Measurements from ENCODE around the gene FIGN. TPM values are rescaled to one million over a fixed set of nuclear protein-coding genes. Genes with fewer than 3 reads are reported as not detected.

FIGN gene
- total RNA-seq, 2 experiments from 2014 or later, result not detected

GRCh38 chr2:163558251-163559021 is 177.4 kb downstream of the FIGN start:
- Mint-ChIP-seq H3K27me3 (no peaks in the 10 kb centered on the region), H3K27ac (no peak overlapping the region), H3K36me3 (ENCODE audit: low read depth) (no peaks in the 10 kb centered on the region), H3K4me3 (no peak overlapping the region), H3K9me3 (peaks cover 6% of the 10 kb centered on the region), H3K4me1 (ENCODE audit: low read depth) (no peaks in the 10 kb centered on the region)
- no peak for TF ChIP-seq CTCF (IDR thresholded peaks at IDR 0.05)
- Histone ChIP-seq H3K4me3 (ENCODE audit: low read length) (no peak overlapping the region), H3K4me1 (ENCODE audit: insufficient read depth, low read length) (no peaks in the 10 kb centered on the region), H3K36me3 (ENCODE audit: insufficient read depth, low read length) (no peaks in the 10 kb centered on the region), H3K9me3 (ENCODE audit: control insufficient read depth in 1 of 2, insufficient read depth in 1 of 2, low read length in 2 of 2) (no peaks in the 10 kb centered on the region), H3K27ac (ENCODE audit: low read depth in 1 of 2, low read length in 2 of 2) (no peak overlapping the region), H3K27me3 (ENCODE audit: control insufficient read depth in 1 of 2, insufficient read depth in 2 of 2, low read length in 2 of 2) (no peaks in the 10 kb centered on the region)
- DNase-seq (no peak), ATAC-seq (ENCODE audit: poor library complexity) (no peak)
- intact Hi-C loops (cut with DNase I, micrococcal nuclease), result no loop called here
- ChIA-PET POLR2A (no interaction called here), CTCF (no interaction called here)

- ChIA-PET CTCF (no interaction called here), POLR2A (no interaction called here)
- H3K9me3 Mint-ChIP-seq, result peaks cover 6% of the 10 kb centered on the region
- no peaks in the 10 kb centered on the region for H3K36me3 Mint-ChIP-seq (ENCODE audit: low read depth)
- H3K27me3 Mint-ChIP-seq, result no peaks in the 10 kb centered on the region
- no peaks in the 10 kb centered on the region for H3K9me3 ChIP-seq (ENCODE audit: control insufficient read depth in 1 of 2, insufficient read depth in 1 of 2, low read length in 2 of 2)
- no peak overlapping the region for H3K4me3 Mint-ChIP-seq
- no peak overlapping the region for H3K27ac Mint-ChIP-seq
- DNase-seq (no peak), ATAC-seq (ENCODE audit: poor library complexity) (no peak)
- H3K4me3 ChIP-seq (ENCODE audit: low read length), result no peak overlapping the region
- H3K36me3 ChIP-seq (ENCODE audit: insufficient read depth, low read length), result no peaks in the 10 kb centered on the region
- H3K27me3 ChIP-seq (ENCODE audit: control insufficient read depth in 1 of 2, insufficient read depth in 2 of 2, low read length in 2 of 2), result no peaks in the 10 kb centered on the region
- no peaks in the 10 kb centered on the region for H3K4me1 ChIP-seq (ENCODE audit: insufficient read depth, low read length)
- H3K4me1 Mint-ChIP-seq (ENCODE audit: low read depth), result no peaks in the 10 kb centered on the region
- TF ChIP-seq CTCF (IDR thresholded peaks at IDR 0.05), result no peak
- H3K27ac ChIP-seq (ENCODE audit: low read depth in 1 of 2, low read length in 2 of 2), result no peak overlapping the region
- intact Hi-C loops (cut with DNase I, micrococcal nuclease), result no loop called here
These were observed 179.3 kb downstream of the FIGN start for GRCh38 chr2:163556511-163556910.

- no peak overlapping the region for H3K4me3 Mint-ChIP-seq
- H3K27me3 Mint-ChIP-seq, result no peaks in the 10 kb centered on the region
- CTCF ChIA-PET, result no interaction called here
- ATAC-seq (ENCODE audit: poor library complexity) (no peak), DNase-seq (no peak)
- H3K4me1 Mint-ChIP-seq (ENCODE audit: low read depth), result no peaks in the 10 kb centered on the region
- no peaks in the 10 kb centered on the region for H3K27me3 ChIP-seq (ENCODE audit: control insufficient read depth in 1 of 2, insufficient read depth in 2 of 2, low read length in 2 of 2)
- no peak overlapping the region for H3K4me3 ChIP-seq (ENCODE audit: low read length)
- intact Hi-C loops (cut with DNase I, micrococcal nuclease), result loop anchor here in 1 of 2 experiments (1.0 kb wide), 1 partner anchor 11 kb away; no protein-coding TSS in a partner anchor
- no peak overlapping the region for H3K27ac ChIP-seq (ENCODE audit: low read depth in 1 of 2, low read length in 2 of 2)
- H3K27ac Mint-ChIP-seq, result no peak overlapping the region
- H3K36me3 Mint-ChIP-seq (ENCODE audit: low read depth), result no peaks in the 10 kb centered on the region
- peaks cover 10% of the 10 kb centered on the region for H3K9me3 Mint-ChIP-seq
- H3K9me3 ChIP-seq (ENCODE audit: control insufficient read depth in 1 of 2, insufficient read depth in 1 of 2, low read length in 2 of 2), result no peaks in the 10 kb centered on the region
- no peak for TF ChIP-seq CTCF (IDR thresholded peaks at IDR 0.05)
- no peaks in the 10 kb centered on the region for H3K4me1 ChIP-seq (ENCODE audit: insufficient read depth, low read length)
- no peaks in the 10 kb centered on the region for H3K36me3 ChIP-seq (ENCODE audit: insufficient read depth, low read length)
- POLR2A ChIA-PET, result no interaction called here
These were observed 180.9 kb downstream of the FIGN start for GRCh38 chr2:163554864-163555263.

Measured in CD4-positive, alpha-beta T cell (primary cell).